Astrocyte (in vitro differentiated cells and primary cell): Measurements from ENCODE around the gene ATP10A.

Experiments used
- CTCF ChIP-seq: IDR thresholded peaks from 2 replicates; pipeline ENCODE4 v1.5.1; 2011; ENCODE audit warnings: low read depth, mild to moderate bottlenecking, inconsistent platforms, low read length, moderate library complexity; ENCODE audit not compliant: insufficient read depth
- EZH2 ChIP-seq: IDR thresholded peaks from 2 replicates; pipeline ENCODE4 v1.6.1; 2012; ENCODE audit warnings: mild to moderate bottlenecking, low read length, inconsistent platforms; ENCODE audit not compliant: insufficient read depth

DNA sequence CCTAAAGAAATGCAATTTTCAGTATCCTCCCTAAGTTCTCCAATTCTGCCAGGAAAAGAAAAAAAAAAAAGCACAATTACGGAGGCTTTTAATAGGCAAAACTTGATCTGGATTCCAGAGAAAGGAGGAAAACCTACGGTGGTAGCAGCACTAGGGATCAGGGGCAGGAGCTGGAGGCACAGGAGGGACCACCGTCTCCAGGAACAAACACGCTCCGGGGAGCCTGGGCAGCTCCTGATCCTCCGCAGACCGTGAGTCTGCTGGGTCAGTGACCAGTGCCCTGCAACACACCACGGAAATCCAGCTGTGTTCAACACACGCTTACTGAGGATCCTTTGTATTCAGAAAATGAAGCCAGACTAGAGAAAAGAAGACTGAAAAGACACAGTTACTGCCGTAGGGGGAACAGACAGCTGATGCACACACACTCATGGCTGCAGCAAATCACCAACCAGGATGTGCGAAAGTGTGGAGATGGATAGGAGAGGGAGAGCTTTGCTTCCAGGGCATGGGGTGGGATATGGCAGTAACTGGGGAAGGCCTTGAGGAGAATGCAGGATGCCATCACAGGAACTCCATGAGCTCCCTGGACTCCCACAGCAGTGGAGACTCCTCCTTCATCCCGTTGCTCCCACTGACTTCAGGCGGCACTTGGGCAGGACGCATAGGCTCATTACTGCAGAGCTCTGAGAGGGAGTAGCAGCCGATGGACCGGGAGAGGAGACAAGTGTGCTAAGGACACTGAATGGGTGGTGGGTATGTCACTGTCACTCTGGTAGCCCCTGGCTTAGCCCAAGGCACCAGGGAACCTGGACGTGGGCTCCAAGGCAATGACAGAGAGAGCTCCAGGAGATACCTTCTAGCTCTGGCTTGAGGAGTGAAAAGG, 167.0 kb downstream of the ATP10A start:
- no peak for TF ChIP-seq CTCF
- TF ChIP-seq EZH2: no peak
